UCSD-AML1 (cell line): ENCODE measurements around the gene RFX8.
"Not testable (repeated sequence)": the region's sequence is repeated elsewhere in the genome, so short reads cannot be mapped to it uniquely, and the experiment has no call there.

Experiments
- DNase-seq: peaks from one replicate; lab custom pipeline; 2025; ENCODE audit not compliant: unreplicated experiment; lab: John Stamatoyannopoulos, UW

RFX8 gene

DNA sequence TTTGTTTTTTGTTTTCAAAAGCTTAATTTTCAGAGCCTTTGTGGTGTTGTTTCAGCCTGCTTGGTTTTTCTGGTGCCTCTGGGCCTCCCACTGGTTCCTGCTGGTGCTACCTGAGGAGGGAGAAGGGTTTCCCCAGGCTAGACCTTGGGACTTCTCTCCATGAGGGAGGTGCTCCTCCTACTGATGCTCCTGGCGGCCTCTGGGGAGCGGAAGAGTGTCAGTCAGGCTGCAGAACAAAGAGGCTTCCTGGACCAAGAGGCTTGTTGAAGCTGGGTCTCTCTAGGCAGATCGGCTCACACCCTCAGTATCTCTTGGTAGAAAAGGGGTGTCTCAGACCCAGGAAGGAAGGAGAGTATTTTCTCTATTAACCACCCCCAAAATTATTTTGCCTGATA lies 32.2 kb downstream of the RFX8 start:
- peak; percentile 34 for DNase-seq

- DNase-seq = no peak
Measured at GRCh38 chr2:101442042-101442666, 32.8 kb downstream of the RFX8 start.

GRCh38 chr2:101440127-101440738 lies 34.7 kb downstream of the RFX8 start:
- DNase-seq = no peak

- no peak for DNase-seq
Measured at GRCh38 chr2:101439716-101440115, 35.2 kb downstream of the RFX8 start.

DNA sequence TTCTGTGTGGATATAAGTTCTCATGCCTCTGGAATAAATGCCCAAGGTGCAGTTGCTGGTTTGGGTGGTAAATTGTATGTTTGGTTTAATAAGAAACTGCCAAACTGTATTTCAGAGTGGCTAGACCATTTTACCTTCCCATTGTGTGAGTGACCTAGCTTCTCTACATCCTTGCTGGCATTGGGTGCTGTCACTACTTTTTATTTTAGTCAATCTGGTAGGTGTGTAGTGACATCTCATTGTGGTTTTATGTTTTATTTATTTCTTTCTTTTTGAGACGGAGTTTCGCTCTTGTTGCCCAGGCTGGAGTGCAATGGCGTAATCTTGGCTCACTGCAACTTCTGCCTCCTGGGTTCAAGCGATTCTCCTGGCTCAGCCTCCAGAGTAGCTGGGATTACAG lies 36.4 kb downstream of the RFX8 start:
- not testable (repeated sequence) for DNase-seq

DNA sequence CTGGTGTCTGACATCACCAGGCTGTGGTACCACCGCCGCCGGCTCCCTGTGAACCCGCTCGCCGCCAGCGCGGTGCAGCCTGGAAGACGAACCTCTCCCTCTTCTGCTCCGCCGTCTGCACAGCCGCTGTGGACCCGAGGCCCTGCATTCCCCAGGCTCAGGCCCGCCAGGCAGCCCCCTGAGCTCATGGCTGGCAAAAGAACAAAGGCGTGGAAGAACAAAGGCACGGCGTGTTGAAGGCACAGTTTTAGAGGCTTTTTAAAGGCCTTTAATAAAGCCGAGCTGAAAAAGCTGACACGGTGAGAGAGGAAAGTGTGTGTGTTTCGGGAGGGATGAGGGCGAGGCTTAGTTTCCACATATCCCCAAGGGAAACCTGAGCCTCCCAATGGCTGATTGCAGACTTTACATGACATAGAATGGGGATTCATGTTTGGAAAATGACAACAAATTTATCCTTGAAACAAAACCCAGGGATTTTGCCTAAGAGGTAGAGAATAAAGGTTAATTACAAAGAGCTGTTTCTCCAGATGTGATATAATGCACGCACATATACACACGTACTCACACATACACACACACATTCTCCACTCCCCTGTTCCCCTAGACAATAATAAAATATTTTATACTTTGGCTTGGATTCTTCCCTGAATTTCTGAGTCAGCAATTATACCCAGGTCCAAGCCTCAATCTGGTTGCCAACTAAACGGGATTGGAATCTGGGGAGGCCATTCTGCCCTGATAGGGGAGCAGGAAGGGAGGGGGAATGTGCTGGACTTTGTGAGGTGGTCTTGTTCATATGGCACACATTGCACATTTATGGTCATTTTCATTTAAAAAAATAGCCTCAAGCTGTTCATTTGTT lies 39.7 kb downstream of the RFX8 start:
- no peak for DNase-seq

DNA sequence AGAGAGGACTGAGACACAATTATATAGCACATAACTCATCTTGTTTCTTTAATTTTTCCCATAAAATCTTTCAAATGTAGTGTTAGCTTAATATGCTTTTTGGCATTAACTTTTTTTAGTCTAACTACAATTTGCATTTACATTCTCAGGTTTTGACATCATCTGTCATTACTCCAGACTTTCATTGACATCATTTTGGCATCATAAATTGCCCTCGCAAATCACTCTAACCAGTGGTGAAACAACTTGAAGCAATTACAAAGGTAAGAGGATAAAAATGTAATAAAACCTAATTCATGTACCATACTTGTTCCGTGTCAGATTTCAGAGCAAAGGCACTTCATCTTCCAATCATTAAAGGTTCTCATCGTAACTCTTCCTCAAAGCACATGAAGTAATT lies 41.4 kb downstream of the RFX8 start:
- no peak for DNase-seq

- DNase-seq = no peak
Measured at GRCh38 chr2:101432411-101433181, 42.3 kb downstream of the RFX8 start.

DNA sequence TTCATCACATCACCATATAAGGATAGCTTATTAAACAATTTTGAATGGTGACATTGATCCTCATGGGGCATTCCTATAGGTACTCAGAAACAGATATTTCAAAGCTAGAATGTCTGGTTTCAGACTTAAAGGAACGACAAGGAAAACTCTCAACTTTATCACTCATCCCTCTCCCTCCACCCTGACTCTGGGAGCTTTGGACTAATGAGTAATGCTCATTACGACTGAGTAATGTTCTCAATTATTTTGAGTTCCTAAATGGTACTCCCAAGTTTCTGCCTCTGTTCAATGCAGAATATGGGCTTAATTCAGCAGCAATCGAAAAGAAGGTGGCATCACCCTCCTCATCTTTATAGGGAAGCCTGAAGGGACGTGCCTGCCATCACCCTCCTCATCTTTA lies 43.4 kb downstream of the RFX8 start:
- DNase-seq = no peak

GRCh38 chr2:101430156-101430555 lies 44.8 kb downstream of the RFX8 start:
- DNase-seq = no peak

- no peak for DNase-seq
Measured at GRCh38 chr2:101429453-101429852, 45.5 kb downstream of the RFX8 start.

GRCh38 chr2:101428422-101429176 lies 46.3 kb downstream of the RFX8 start:
- DNase-seq = no peak

- no peak for DNase-seq
Measured at GRCh38 chr2:101427743-101428142, 47.2 kb downstream of the RFX8 start.

DNA sequence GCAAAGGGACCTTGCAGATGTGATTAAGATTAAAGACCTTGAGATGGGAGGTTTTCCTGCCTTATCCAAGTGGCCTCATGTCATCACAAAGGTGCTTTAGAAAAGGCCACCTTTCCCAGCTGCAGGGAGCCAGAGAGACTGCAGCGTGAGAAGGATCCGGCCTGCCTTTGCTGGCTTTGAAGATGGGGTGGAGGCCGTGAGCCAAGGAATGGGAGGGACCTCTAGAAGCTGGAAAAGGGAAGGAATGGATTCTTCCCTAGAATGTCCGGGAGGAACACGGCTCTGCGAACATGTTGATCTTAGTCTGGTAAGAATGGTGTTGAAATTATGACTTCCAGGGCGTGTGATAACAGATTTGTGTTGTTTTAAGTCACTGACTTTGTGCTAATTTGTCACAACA lies 47.7 kb downstream of the RFX8 start:
- no peak for DNase-seq

- no peak for DNase-seq
Measured at GRCh38 chr2:101426822-101427221, 48.1 kb downstream of the RFX8 start.

DNA sequence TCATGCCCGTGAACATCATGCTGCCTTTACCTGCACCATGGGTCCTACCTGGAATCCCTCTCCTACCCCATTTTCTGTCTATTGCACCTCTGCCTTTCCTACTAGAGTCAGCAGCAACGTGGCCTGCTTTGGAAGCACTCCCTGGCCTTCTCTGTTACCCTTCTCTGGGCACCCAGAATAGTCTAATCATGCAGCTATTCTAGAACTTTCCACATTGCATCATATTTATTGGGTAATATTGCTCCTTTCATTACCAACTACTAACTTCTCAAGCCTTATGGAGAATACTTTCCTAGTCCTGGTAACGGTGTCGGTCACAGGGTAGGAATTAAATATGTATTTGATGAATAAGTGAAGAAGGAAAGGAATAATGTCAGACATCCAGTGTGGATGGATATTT lies 54.3 kb downstream of the RFX8 start:
- no peak for DNase-seq

GRCh38 chr2:101419096-101419663 lies 55.7 kb downstream of the RFX8 start:
- no peak for DNase-seq

DNA sequence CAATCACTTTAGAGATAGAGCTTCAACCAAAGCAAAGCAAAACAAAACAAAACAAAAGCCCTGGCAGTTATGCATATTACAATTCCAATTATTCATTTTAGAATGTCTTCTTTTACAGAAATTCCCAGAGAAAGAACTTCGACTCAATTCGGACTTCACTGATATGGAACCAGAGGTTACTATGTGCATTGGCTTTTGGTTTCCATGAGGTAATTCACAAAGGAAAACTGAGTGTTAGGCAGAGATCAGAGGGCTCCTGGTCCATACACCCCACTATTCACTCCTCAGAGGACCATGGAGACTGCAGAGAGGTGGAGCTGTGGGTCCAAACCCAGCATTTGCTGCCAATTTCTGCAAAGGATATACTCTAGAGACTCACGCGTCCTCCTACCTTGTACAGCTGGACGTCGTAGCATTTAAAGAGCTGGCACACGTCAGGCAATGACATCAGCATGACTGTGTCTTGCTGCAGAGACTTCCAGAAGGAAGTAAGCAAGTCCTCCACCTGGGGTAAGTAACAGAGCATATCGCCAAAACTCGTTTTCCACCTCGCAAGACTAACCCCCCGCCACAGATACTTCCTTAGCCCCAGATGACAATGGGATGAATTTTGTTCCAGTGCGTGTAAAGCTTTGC lies 56.3 kb downstream of the RFX8 start:
- DNase-seq = no peak

DNA sequence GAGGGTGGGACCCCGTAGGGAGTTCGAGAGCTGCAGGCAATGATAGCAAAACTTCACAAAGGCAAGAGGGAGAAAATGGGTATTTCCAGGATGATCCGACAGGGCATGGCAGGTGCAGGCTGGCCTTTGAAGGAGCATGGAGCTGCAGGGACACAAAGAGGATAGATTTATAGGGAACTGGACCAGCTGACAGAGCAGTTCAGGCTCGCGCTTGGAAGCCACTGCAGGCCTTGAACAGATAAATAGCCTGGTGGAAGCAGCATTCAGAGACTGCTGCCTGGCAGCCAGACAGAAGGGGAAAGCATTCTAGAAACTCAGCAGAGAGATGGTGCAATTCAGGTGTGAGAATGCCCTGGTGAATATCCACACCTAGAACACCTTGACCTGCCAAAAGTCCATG lies 58.3 kb downstream of the RFX8 start:
- no peak for DNase-seq

- no peak for DNase-seq
Measured at GRCh38 chr2:101415884-101416283, 59.0 kb downstream of the RFX8 start.
